ENCODE measurements around the gene GNG2.
A peak's percentile ranks its signal among the peaks of the same experiment; 100 is the strongest.

Gene GNG2

DNA sequence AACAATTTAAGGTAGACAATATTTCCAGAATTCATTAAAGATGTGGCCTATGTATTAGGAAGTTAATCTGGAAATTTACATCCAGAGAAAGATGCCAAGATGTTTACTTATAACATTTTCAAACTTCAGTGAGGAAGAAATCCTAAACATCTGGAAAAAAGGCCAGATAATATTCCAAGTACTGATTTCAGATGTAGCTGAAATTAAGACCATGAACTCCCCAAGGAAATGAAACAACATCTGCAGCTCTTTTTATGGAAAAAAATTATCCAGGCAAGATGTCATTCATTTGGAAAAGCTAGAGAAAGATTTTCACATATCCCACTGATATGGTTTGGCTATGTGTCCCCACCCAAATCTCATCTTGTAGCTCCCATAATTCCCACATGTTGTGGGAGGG lies 35.0 kb downstream of the GNG2 start:
- DNase-seq: no peak

GRCh38 chr14:51897791-51898355 lies 37.5 kb downstream of the GNG2 start:
- no peak for DNase-seq

- peak in 3 of 6 experiments; percentile 17 to 28 (median 18) for DNase-seq
These were observed 41.1 kb downstream of the GNG2 start for GRCh38 chr14:51901475-51902024.

DNA sequence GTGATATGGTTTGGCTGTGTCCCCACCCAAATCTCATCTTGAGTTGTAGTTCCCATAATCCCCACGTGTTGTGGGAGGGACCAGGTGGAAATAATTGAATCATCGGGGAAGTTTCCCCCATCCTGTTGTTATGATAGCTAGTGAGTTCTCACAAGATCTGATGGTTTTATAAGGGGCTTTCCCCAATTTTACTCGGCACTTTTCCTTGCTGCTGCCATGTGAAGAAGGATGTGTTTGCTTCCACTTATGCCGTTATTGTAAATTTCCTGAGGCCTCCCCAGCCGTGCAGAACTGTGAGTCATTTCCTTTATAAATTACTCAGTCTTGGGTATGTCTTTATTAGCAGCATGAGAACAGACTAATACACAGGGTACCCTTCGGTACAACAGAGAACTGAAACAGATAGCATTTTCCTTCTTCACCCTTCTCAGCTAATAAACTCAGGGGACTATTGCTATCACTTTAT lies 45.3 kb downstream of the GNG2 start:
- peak in 4 of 6 experiments; percentile 5 to 32 (median 10) for DNase-seq

DNA sequence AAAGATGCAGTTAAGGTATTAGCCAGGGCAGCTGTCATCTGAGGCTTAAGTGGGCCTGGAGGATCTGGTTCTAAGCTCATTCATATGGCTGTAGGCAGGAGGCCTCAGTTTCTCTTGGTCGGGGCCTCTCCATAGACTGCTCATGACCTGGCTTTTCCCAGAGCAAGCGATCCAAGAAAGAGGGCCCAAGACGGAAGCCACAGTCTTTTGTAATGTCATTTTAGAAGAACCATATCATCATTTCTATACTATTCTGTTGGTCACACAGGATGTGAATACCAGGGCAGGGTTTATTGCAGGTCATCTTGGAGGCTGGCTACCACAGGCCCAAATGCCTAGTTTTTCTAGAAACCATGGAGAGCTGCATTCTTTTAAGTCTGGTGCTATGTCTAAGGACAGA lies 47.7 kb downstream of the GNG2 start:
- no peak for DNase-seq

DNA sequence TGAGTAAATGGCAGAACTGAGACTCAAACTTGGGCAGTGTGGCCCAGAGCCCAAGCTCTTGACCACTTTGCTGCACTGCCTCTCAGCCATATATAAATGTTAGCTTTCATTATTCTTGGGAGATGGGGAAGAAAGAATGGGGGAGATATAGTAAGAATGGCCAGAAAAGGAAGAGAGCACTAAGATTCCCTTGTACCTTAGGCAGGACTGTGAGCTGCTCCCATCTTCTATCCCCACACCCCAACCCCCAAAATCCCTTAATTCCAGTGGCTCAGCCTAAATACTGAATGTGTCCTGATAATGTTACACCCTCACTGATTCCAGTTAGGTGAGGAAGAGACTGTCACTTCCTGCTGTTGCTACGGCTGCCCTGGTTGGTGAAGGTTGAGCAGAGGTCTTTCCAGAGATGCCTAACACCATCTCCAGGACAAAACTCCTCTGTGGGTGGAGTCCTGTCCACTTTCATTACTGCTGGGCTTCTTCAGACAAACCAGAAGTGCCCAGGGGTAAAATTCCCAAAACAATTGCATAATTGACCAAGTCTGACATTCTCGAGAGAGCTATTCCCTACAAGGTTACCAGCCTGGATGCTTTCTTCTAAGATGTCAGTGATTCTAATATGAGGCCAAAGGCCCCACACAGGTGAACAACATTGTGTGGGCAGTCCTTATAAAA lies 51.8 kb downstream of the GNG2 start:
- DNase-seq: no peak

GRCh38 chr14:51914310-51914709 lies 53.9 kb downstream of the GNG2 start:
- no peak for DNase-seq

DNA sequence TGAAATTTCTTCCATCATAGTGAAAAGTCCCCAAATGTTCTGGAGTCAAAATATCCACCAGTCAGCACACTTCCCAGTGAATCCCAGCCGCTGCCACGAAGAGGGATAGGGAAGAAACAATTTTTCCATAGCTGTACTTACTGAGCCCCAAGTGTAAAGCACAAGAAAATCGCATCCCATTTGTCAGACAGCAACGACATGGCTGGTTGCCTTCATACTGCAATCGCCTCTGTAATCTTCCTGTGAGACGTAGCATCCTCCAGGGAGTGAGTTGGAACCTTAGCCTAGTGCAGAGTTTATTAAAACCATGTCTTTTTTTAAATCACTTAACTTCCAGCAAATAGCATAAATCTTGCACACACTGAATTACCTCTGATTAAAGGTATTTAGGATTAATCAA lies 56.8 kb downstream of the GNG2 start:
- no peak for DNase-seq

DNA sequence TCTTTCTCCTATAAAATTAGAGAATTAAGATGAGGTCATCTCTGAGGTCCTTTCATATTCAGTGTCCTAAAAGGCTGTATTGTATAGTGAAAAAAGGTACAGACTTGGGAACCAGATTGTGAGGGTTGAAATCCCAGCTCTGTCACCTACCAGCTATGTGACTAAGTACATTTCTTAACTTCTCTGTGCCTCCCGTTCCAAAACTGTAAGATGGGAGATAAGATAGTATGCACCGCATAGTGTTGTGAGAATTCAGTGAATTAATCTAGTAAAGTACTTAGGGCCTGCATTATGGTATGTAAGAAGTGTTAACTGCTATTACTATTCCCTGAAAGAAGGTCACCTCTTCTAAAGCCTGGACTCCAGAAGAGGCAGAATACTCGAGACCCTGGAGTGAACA lies 60.6 kb downstream of the GNG2 start:
- DNase-seq: no peak

DNA sequence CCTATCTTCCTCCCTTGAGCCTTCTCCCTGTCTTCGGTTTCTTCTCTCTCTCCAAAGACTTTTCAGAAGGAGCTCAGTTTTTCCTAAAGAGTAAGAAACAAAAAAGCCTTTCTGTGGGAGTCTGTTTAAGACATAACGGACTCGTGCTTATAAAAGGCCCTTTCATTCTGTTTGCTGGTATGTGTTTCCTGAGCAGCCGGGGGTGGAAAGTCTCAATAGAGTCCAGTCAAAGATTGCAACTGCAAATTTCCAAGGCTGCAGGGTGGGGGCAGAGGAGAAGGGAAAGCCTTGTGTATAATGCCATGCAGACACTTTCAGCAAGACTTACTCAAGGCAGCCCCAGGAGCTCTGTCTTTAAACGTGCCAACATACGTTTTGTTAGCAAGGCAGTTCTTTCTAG lies 62.2 kb downstream of the GNG2 start:
- no peak for DNase-seq

DNA sequence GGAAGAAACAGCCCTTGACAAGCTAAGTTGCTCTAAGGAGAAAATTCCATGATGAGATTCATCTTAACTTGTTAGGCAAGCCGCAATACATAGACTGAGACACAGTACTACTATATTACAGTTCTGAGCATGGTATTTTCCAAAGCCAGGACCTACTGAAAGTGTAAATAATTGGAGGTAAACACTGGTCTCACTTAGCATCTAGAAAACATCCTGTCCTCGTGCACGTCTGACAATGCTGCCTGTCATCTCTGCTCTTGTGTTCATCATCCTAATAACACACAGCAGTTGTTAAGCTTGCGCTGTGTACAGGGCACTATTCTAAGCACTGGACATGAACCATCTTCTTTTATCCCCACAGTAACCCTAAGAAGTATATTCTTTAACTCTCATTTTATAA lies 64.2 kb downstream of the GNG2 start:
- no peak for DNase-seq

GRCh38 chr14:51925980-51926379 lies 65.6 kb downstream of the GNG2 start:
- no peak for DNase-seq

GRCh38 chr14:51926449-51926848 lies 66.0 kb downstream of the GNG2 start:
- DNase-seq: no peak

- DNase-seq: no peak
These were observed 68.2 kb downstream of the GNG2 start for GRCh38 chr14:51928568-51928967.

- DNase-seq: no peak
These were observed 68.8 kb downstream of the GNG2 start for GRCh38 chr14:51929166-51929565.

- no peak for DNase-seq
These were observed 69.7 kb downstream of the GNG2 start for GRCh38 chr14:51929910-51930682.

DNA sequence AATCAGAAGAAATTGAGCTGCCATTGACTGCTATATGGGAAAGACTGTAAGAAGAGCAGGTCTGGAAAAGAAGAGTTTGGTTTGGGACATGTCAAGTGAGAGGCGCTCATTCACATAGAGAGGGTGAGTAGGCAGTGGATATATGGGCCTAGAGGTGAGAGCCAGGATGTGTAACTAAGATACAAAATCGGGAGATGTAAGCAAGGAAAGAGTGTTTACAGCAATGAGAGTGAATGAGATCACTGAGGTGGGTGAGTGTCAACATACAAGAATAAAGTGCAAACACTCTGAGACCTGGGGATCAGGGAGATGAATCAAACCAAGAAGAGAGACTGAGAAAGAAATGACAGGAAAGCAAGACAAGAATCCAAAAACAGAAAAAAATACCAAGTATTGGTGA lies 70.9 kb downstream of the GNG2 start:
- DNase-seq: no peak

- no peak for DNase-seq
These were observed 72.8 kb downstream of the GNG2 start for GRCh38 chr14:51933191-51933590.

DNA sequence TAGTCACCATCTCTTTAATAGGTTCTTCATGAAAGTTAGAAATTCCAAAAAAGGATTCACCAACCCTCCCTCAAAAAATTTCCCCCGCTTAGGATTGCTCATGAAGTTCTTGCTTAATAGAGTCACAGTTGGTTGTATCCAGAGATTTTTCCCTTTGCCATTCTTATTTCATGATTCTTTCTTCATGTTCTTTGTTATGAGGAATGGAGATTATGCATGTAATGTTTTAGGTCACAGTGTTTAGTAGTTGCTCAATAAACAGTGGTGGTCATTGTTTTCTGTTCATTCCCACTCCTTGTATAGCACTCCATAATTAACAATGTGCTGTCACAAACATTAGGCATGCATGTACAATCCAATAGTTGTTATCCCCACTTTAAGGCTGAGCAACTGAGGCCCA lies 77.7 kb downstream of the GNG2 start:
- no peak for DNase-seq

DNA sequence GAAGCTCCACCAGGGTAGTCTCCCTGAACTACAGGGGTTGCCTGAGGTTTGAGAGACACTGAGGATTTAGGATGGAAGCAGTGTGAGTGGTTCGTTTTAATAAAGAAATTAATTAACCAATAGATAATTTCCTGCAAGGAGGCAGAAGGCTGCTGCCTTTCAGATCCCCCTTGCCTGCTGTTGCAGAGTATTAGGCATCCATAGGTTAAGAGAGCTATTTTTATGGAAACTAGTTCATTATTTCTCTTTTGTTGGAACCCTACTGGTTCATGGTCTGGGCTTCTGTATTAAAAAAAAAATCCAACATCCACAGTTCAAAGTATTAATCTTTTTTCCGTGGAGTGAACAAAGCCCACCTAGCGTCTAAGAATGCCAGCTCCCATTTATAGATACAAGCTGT lies 78.4 kb downstream of the GNG2 start:
- DNase-seq: no peak

DNA sequence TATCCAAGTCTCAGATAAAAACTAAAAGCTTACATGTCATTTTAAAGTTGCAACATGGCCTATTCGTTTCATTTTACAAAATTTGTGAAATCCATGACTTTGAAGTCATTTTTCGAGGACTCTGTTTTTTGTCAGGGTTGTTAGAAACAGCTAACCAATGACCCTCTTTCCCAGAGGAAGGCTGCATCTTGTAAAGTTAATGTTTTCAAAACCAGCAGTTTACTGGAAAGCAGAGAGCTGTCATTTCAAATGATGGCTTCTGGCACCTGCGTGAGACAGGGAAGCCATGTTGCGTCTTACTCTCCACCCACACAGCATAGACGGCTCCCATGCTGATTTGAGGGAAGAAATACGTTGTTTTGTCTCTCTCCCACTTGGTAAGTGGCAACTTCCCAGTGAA lies 78.8 kb downstream of the GNG2 start:
- no peak for DNase-seq

- DNase-seq: no peak
These were observed 79.4 kb downstream of the GNG2 start for GRCh38 chr14:51939755-51940301.

GRCh38 chr14:51942971-51943370 lies 82.6 kb downstream of the GNG2 start:
- no peak for DNase-seq

- DNase-seq: no peak
These were observed 89.6 kb downstream of the GNG2 start for GRCh38 chr14:51950007-51950406.
